GM19043 (cell line): Measurements from ENCODE around the gene MMP15.
A peak's percentile ranks its signal among the peaks of the same experiment; 100 is the strongest.
"Not testable (repeated sequence)": the region's sequence is repeated elsewhere in the genome, so short reads cannot be mapped to it uniquely, and the experiment has no call there.

Experiments
- ATAC-seq: cut with Tn5 transposase; IDR thresholded peaks from one replicate; pipeline ENCODE4 v1.9.1; 2021; ENCODE audit warnings: low read depth; ENCODE audit not compliant: unreplicated experiment

Gene MMP15

DNA sequence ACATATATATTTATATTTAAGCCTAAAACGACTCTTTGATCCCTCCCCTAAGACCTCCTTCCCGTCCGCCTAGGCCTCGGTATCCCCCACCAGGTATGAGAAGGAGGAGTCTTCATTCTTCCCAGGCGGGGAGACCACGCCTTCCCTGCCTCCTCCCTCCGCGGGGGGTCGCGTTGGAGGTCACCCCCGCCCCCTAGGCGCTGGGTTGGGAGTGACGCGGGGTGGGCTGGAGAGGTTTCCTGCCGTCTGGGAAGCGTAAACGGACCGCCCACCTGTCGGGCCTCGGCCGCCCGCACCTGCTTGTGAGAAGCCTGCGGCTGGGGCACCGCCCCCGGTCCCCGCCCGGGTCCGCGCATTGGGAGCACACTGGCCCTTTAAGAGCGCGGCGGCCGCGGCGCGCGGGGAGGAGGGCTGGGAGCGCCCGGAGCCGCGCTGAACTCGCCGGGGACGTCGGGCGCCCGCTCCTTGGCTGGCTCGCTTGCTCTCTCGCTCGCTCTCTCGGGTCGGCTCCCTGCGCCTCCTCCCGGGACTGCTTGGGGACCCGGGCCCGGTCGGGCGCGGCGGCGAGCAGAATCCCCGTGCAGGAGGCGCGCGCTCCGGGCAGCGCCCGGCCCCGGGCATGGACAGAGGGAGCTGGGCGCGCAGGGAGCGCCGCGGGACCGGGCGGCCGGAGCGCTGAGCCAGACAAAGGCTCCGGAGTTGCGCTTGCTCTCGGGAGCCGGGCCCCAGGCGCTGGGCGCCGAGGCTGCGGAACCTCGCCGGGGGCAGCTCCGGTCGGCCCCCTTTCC, at the start of gene MMP15:
Gene MMP15, plus strand, starts transcription at position 404 of the 788 bp plus-strand sequence. CDS start 597 bp downstream, outside the sequence.
- no peak for ATAC-seq

DNA sequence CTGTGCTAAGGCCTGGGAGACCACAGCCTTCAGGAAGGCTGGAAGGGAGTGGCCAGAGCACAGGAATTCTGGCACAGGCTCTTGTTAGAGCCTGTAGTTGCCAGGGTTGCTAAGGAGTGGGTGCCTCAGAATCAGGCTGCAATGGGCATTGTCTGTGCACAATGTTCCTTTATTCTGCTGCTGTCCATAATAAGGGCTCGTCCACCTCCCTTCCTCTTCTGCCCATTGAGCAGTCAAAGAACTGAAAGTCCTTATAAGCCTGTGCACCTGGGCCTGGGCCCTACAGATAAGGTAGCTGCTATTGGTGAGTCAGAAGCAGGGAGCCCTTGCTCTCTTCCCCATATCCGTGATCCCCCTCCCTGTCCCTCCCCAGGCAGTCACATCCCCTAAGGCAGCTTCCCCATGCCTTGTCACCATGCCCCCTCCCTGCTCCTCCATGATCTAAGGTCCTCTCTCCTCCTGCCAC, 49.2 kb upstream of the MMP15 start:
- ATAC-seq: no peak

DNA sequence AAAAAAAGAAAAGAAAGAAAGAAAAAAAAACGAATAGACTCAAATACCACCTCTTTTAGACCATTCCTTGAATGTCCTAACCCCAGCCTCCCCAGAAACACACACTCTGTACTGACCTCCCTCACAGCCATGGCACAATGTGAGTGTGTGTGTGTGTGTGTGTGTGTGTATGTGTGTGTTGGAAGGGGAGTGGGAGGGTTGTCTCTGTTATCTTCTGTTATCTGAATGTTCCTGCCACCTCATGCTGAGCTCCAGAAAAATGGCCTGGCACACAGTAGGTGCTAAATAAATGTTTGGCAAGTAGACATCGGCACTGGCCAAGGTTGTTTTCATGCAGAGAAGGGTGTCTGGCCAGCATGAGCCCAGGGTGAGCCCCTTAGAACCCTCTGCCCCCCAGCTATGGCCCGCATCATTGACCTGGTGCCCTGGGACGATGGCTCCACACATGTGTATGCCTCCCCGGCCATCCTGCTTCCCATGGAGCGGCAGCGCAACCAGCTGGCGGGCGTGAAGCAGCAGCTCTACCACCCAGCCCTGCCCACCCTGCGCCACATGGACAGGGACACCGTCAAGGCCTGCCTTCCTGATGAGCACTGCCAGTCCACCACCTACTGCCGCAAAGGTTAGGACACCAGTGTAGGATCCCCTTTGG, 48.0 kb upstream of the MMP15 start:
- no peak for ATAC-seq

DNA sequence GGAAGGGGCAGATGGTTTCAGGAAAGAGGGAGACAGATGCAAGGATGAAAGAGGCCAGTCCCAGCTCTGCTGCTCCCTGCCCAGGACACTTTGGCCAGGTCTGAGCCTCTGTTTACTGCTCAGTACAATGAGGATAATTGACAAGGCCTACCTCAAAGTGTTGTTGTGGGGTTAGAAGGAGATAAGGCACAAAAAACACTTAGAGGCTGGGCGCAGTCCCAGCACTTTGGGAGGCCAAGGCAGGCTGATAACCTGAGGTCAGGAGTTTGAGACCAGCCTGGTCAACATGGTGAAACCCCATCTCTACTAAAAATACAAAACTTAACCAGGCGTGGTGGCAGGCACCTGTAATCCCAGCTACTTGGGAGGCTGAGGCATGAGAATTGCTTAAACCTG, 47.5 kb upstream of the MMP15 start:
- not testable (repeated sequence) for ATAC-seq

DNA sequence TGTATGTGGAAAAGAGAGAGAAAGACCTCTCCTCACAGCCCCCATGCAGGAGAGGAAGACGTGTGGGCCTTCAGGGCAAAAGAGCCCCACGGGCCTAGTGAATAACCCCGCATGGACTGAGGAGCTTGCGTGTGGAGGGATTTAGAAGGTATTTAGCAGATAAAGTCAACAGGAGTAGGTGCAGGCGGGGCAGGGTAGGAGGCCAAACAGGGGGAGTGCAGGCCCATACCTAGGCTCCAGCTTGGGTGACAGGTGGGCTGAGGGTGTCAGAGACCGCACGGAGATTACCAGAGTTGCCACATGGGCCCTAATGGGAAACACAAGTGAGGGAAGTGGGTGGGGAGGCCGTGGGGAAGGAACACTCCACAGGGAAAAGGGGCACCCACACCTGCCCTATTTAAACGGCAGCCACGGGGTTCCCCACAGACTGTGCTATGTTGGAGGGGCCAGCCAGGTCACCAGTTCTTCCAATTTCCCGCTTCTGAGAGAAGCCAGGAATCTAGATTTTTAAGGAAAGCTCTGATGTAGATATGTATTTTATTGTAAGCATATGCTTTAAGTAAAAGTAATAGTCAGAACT, 46.5 kb upstream of the MMP15 start:
- ATAC-seq: no peak

DNA sequence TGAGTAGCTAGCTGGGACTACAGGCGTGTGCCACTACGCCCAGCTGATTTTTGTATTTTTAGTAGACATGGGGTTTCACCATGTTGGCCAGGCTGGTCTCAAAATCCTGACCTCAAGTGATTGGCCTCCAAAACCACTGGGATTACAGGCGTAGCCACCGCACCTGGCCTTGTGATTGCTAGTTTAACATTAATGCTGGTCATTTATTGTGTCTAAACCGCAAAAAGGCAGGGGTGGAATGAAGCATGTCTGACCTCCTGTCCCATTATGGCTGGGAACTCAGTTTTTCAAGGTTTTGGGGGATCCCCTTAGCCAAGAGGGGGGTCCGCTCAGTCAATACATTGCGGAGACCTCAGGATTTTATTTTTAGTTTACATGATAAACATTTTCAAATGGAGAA, 43.9 kb upstream of the MMP15 start:
- no peak for ATAC-seq

DNA sequence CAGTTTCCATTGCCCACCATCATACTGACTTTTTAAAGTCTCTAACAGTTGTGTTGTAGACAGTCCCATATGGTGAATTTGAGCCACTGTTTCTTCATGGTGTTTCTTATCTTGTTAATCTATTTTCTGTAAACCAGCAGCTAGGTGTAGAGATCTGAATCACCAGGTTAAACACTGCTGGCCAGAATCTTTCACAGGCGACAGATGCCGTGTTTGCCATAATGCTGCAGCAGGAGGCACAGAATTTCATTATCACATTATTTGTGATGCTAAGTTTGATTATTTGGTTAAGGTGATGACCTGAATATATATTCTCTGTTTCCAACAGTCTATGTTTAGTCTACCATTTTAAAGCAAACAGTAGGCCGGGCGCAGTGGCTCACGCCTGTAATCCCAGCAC, 43.2 kb upstream of the MMP15 start:
- ATAC-seq: no peak

DNA sequence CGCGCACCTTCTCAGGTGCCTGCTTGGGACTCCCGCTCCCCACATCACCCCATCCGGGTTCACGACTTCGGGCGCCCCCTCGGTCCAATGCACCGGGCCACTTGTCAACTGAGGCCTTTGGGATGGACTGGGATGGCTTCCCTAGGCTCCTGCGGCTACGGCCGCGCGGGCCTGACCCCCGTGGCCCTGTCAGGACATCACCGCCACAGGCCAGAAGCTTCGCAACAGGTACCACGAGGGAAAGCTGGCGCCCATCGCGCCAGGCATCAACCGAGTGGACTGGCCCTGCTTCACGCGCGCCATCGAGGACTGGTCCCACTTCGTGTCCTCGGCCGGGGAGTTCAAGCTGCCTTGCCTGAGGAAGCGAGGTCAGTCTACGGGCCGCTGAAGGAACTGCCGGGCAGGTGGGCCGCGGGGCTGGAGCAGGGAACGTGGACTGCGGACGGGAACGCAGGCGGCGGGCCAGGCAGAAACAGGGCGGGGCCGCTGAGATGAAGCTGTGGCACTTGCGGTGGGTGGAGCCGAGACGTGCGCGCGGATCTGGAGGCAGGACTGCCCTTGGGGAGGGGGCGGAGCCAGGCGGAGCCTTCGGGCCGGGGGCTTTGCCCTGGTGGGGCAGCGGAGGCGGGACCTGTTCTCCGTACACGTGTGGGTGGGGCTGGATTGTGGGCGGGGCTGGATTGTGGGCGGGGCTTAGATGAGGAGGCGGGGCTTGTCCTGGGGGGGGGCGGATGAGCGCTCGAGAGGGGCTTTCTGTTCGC, 40.9 kb upstream of the MMP15 start:
- peak; percentile 81 for ATAC-seq

DNA sequence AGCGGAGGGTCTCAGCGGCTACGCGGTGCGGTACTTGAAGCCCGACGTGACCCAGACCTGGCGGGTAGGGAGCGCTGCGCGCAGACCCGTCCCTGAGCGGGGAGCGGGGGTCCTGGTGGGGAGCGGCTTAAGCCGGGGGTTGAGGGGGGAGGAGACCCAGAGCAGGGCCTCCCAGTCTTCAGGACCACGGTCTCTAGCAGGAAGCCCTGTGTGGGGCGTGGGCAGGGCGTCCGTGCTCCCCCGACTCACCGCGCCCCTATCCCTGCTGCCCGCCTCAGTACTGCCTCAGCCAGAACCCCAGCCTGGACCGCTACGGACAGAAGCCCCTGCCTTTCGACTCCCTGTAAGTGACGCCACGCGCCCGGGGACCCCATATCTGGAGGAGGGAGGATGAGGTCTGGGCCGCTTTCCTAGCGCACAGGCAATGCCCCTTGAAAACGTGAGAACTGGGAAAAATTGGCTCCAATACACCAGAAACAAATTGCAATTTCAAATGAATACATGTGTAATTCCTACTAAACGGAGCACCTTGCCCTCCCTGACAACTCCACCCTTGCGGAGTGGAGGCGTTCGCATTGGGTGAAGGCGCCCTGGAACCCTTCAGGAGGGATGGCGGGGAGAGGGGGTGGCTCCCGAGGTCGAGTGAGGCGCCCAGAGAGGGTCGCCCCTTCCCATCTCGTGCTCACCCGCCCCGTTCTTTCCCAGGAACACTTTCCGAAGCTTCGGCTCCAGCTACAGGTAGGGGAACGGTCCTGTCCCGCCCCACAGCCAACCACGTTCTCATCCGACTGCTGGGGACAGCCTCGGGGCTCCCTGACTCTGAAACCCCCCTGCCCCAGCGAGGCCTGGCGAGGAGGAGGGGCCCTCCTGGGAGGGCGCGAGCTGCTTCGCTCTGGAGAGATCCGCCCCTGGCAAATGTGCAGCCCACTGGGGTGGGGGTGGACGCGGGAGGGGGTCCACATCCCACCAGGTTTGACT, 40.1 kb upstream of the MMP15 start:
- ATAC-seq: no peak

DNA sequence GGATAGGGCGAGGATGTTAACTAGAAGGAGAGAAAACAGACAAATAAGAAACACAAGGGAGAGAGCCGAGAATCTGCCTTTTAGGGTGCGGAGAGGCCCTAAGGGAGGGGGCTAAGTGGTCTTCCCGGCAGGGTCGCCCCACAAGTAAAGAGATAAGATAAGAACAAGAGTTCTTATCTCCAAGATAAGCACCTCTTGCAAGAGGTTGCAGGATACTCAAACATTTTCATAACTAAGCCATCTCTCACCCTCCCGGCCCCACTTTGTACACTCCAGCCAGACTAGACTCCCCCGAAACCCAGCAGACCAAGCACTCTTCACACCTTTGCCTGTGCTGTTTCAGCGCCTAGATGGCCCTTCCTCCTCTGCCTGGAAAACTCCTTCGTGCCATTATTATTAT, 39.4 kb upstream of the MMP15 start:
- ATAC-seq: no peak

DNA sequence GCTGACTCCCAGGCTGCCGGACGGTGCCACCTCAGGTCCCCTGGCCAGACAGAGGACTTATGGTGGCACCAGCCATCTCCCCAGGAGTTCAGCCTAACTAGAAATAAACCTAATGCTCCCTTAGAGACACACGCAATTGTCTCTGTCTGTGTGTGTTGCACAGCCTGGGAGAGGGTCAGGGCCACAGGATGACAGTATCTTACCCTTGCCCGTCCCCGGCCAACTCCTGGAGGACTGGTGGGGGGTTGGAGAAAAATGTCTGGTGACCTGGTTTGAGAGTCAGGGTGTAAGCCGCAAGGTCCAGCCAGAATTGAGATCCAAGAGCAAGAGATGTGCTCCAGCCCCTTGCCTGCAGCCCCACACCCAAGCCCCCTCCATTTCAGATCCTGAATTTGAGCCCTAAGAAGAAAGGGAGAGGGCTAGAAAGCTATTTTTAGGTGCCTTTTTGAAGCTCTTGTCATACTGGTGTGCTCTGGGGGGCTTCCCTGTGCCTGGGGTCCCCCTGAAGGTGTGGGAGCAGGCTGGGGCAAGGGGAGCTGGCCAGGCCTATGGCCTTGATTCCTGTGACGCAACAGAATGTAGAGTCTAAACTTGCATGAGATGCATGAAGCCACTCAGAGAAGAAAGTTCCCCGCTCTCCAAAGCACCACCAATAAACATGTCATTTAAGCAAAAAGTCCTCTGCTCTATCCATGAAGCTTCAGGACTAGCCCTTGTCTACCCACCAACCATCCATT, 37.9 kb upstream of the MMP15 start:
- no peak for ATAC-seq

DNA sequence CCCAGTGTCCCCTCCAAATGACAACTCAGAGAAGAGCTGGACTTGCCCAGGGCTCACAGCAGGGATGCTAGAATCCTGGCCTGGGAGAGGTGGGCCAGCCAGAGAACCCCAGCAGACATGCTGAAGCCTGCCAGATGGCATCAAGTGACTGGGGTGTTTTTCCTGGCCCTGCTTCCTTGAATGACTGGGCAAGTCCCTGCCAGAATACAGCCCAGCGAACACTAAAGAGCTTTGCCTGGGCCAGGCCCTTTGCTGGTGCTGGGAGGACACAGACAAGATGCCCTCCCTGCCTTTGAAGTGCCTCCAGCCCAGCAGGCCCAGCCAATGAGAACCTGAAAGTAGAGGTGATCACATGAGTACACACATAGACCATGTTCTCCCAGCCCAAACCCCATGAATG, 36.6 kb upstream of the MMP15 start:
- ATAC-seq: no peak

DNA sequence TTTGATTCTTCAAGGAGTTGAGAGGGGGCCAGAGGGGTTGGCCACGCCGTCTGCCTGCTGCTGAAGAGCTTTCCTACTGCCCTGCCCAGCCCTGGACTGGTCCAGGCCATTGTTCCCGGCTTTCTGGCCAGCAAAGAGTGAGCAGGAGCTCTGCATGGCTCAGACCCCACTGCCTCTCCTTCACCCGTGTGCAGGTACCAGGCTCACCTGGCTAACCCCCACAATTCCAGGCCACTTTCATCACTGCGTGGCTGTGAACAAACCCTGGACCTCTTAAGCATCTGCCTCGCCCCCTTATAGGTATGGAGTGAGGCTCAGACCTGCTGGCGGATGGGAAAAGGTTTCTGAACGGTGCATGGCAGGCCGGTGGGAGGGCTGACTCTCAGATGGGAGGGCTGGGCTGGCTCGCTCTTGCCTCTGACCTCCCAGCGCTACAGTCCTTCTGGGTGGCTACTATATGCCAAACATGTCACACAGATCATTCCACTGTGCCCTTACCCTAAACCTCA, 33.9 kb upstream of the MMP15 start:
- no peak for ATAC-seq

DNA sequence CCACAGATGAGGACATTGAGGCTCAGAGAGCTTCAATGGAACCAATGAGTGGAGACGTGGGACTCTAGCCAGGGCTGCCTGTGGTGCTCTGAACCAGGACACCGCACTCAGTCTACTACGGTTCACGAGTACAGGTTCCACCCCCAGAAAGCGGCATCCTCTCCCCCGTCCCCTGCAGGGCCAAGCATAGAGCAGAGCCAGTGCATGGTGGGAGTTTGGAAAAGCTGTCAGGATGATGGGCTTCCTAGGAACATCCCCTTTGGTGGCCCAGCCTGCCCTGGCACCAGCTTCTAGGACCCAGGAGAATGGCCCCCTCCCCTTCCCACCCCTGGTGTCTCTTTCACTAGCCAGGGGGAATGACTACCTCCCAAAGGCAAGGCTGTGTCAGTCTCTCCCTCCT, 33.5 kb upstream of the MMP15 start:
- ATAC-seq: no peak

DNA sequence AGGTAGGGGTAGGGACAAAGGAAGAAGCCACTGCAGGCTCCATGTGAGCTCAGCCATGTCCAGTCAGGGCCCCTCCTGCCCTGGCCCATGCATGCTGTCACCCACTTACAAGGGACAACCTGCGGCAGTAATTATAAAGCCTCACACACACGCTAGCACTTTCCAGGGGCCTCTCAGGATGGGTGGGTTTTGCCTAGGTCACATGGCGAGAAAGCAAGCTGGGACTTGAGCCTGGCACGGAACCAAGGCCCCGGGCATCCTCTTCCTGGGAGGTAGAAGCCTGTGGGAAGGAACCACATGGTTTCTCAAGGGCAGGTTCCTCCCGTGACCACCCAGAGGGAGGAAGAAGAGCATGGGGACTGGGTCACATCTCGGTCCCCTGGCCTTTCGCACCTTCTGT, 32.1 kb upstream of the MMP15 start:
- ATAC-seq: no peak

DNA sequence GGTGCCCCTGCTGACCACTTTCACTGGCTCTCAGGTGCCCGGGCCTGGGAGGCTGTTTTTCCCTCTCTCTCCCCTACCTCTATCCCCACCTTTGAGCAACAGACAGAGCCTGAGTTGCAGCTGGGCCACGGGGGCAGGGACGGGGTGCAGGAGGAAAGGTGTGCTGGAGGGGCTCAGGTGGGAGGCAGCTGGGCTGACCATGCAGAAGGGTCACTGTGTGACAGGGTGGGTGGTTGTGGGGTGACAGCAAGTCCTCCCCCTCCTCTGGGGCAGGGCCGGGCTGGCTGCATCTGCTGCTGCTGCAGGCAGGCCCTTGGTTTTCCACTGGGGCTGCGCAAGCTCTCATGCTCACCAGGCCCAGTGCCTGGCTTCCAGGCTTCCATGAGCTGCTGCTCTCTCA, 31.7 kb upstream of the MMP15 start:
- ATAC-seq: no peak

DNA sequence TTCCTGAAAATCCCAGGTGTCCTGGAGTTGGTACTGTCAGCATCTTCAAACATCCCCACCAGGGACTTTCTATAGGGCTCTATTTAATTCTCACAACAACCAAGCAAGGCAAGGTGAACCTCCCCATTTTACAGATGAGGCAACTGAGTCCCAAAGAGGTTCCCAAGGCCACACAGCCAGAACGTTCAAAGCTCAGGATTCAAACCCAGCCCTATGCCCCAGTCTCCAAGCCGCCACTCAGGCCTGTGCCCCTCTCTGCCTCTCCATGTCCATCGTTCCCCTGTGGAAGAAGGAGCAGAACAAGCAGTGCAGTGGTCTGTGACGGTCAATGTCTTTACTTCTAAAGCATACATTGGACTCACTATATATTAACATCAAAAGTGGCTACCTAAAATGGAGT, 31.2 kb upstream of the MMP15 start:
- ATAC-seq: no peak

DNA sequence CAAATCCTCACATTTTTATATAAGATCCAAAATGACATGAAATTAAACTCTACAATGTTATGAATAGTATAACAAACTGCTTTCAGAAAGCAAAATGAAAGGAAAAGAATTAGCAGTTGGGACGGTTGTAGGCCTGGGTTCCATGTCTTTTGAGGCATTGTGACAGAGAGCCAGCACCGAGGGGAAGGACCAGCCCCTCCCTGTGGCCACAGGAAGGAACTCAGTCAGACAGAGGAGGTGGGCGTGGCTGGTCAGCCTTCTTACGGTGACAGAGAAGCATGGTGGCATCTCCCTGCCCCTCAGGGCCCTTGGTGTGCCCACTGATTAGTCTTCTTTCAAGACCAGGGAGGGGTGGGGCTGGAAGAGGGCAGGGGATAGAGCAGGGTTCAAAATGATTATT, 30.8 kb upstream of the MMP15 start:
- ATAC-seq: peak; percentile 64
